HG03565 (cell line): ENCODE data around the gene PDE6A.

Source experiments
- ATAC-seq: cut with Tn5 transposase; IDR thresholded peaks from one replicate; pipeline ENCODE4 v1.9.1; 2021; ENCODE audit warnings: mild to moderate bottlenecking, moderate library complexity; ENCODE audit not compliant: unreplicated experiment

Gene PDE6A

DNA sequence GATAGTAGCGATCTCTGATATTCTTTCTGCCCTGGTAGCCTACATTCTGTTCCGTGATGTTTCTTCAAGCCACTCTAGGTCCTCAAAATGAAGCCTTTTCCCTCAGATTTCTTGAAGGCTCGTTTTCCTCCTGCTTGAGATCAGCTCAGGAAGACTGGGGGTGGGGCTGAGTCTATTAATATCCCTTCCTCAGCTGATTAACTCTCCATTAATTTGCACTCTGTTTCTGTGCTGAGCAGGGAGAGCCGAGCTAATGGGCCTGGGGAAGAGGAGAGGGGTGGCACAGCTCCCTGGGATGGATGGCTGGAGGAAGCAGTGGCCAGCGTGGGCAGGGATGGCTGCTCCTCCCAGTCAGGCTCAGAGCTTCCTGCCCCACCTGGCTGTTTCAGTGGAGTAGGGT lies 121.2 kb downstream of the PDE6A start:
- ATAC-seq, result no peak

DNA sequence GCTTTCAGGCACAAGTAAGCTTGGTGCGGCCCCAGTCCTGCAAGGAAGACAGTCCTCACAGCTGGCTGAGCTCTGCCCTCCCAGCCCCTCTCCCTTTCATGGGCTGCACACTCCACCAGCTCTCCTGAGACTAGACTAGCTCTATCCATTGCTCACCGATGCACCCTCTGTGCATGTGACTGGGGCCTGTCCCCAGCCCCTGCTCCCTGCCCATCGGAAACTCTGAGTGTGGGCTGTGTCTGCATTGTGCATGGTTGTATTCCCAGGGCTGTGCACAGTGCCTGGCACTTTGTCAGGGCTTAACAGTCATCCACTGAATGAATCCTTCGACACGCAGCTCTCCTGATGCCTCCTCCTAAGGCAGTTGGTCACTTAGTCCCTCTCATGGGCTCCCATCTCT lies 122.3 kb downstream of the PDE6A start:
- ATAC-seq, result no peak

GRCh38 chr5:149820536-149821510 lies 123.8 kb downstream of the PDE6A start:
- ATAC-seq, result no peak

DNA sequence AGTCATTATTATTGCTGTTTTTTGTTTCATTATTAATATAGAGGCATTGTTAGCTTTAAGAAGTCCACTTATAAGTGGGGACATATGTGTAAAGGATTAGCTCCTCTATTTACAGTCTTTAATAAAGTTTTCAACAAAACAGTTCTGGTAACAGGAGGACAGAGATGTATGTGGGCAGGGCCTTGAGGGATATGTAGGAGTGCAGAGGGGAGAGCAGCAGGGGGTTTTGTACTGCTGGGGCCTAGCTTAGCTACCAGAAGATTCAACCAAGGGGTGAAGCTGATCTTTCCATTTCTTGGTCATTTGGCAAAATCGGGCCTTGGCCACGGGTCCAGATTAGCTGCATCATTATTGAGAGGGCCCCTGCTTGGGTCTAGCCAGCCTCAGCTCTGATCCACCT lies 124.6 kb downstream of the PDE6A start:
- no peak for ATAC-seq

DNA sequence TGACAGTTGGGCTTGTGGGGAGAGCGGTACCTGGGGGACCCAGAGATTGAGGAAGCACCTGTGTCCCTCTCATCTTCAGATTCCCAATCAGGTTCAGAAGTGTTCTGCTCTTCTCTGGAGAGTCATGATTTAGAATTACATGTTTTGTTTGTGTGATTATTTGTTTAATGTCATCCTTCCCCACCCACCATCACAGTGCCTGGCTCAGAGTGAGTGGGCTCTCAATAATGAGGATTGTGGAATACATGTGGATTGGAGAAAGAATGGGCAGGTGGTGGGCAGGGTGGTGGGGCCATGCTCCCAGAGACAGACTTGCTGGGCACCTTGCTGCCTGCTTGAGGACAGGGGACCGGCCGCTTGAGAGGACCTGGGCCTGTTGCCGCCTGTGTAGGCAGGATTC lies 126.5 kb downstream of the PDE6A start:
- no peak for ATAC-seq

DNA sequence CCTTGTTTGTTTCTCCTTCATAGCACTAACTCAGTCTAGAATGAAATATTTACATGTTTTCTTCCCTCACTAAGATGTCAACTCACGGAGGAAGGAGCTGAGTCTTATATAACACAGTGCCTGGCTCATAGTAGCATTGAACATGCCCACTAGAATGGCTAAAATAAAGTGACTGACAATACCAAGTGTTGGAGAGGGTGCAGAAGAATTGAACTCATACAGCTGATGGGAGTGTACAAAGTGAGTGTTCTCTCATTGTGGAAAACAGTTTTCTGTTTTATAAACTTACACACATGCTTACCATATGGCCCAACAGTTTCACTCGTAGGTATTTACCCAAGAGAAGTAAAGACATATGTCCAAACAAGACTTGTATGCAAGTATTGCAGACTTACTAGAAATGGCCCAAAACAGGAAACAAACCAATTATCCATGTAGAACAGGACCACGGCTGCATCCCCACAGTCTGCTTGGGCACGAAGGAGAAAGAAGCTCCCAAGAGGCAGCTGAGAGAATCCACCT lies 127.0 kb downstream of the PDE6A start:
- ATAC-seq, result no peak

GRCh38 chr5:149816661-149817060 lies 127.9 kb downstream of the PDE6A start:
- ATAC-seq, result no peak

- ATAC-seq, result no peak
Observed at GRCh38 chr5:149811453-149811852, 133.1 kb downstream of the PDE6A start.

DNA sequence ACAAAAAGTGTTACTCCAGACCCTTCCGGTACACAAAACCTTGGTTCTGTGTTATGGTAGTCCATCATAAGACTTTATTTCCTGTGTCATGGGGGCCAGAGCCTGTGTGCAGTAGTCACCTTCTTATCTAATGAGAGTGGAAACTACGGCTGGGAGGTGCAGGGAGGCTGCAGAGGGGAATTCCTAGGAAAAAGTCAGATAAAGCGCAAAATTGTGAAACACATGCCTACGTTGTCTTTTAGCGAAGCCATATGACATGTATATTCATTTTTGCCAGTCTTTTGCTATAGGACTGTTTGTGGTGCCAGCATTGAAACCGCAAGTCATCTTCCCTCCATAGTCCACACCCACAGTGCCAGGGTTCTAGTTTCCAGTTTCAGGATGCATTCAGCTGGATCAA lies 133.7 kb downstream of the PDE6A start:
- no peak for ATAC-seq

DNA sequence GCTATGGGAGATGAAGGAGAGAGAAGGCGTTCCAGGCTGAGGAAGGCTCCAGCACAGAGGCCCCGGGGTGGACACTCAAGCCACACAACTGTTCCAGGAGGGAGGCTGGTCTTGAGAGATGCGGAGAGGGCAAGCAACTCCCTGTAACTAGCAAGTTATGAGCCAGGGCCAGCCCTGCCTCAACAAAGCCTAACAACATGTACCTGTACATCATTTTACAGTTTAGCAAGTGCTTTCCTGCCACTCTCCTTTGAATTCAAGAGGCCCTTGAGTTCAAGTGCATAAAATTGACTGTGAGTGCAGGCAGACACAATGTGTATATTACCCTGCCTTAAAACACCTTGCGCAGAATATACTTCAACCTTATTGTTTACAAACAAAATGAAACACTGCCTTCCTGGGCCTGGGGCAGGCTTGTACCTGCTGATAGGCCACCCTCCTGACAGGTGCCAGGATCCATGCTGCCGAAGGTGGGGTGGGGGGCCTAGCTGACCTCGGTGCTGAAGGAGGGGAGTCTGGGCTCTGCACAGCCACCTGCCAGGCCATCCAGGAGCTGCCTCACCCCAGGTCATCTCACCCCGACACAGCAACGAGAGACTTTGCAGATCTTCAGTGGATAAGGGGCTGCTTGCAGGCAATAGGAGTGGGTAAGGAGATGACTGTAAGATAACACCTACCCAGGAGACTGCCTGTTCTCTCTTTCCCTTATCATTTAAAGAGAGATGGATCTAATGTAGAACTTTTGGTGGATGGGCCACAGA lies 134.5 kb downstream of the PDE6A start:
- no peak for ATAC-seq

GRCh38 chr5:149808264-149808982 lies 136.2 kb downstream of the PDE6A start:
- no peak for ATAC-seq
